HepG2 (cell line): ENCODE measurements around the gene PRRT1. TPM values are rescaled to one million over a fixed set of nuclear protein-coding genes. Genes with fewer than 3 reads are reported as not detected.

Experiments used
- AGO2 ChIP-seq: fragments of 200-400 bp; formaldehyde crosslinking; optimal IDR thresholded peaks from 2 replicates; pipeline ENCODE3; 2017; ENCODE audit warnings: mild to moderate bottlenecking, low read depth, low read length, moderate library complexity
- BCL3 ChIP-seq: sonication (generic); formaldehyde crosslinking; IDR thresholded peaks from 2 replicates; pipeline ENCODE4 v1.5.1; 2020; ENCODE audit warnings: mild to moderate bottlenecking, missing genetic modification reagents, moderate library complexity
- HMGXB4 ChIP-seq, 2 experiments: sonication (generic) in 1 of 2; formaldehyde crosslinking in 1 of 2; IDR thresholded peaks; 2 replicates each; pipeline versions ENCODE4 v1.4.0 to v1.6.1; 2018 to 2020; ENCODE audit warnings: missing genetic modification reagents in 2 of 2, borderline replicate concordance in 1 of 2, low read depth in 1 of 2, mild to moderate bottlenecking in 1 of 2, missing biosample characterization in 1 of 2
- HOXA3 ChIP-seq: sonication (generic); formaldehyde crosslinking; IDR thresholded peaks from 2 replicates; pipeline ENCODE4 v1.5.0; 2020; ENCODE audit warnings: missing genetic modification reagents
- MEF2D ChIP-seq: sonication (generic); formaldehyde crosslinking; IDR thresholded peaks from 2 replicates; pipeline ENCODE4 v1.5.1; 2020; ENCODE audit warnings: mild to moderate bottlenecking, missing genetic modification reagents
- MXD4 ChIP-seq: IDR thresholded peaks from 2 replicates; pipeline ENCODE4 v1.6.1; 2016; ENCODE audit warnings: mild to moderate bottlenecking, missing biosample characterization, missing genetic modification reagents
- NFRKB ChIP-seq: fragments of 450-650 bp; IDR thresholded peaks from 2 replicates; pipeline ENCODE4 v1.6.1; 2017
- PITX1 ChIP-seq: sonication (generic); formaldehyde crosslinking; IDR thresholded peaks from 2 replicates; pipeline ENCODE4 v1.5.1; 2020; ENCODE audit warnings: mild to moderate bottlenecking, missing genetic modification reagents
- RFX1 ChIP-seq: fragments of 450-650 bp; IDR thresholded peaks from 2 replicates; pipeline ENCODE4 v1.6.1; 2017
- SP2 ChIP-seq: sonication (generic); formaldehyde crosslinking; IDR thresholded peaks from 2 replicates; pipeline ENCODE4 v1.5.1; 2020; ENCODE audit warnings: mild to moderate bottlenecking, missing genetic modification reagents
- TRAFD1 ChIP-seq: sonication (generic); formaldehyde crosslinking; IDR thresholded peaks from 2 replicates; pipeline ENCODE4 v1.5.1; 2020; ENCODE audit warnings: missing genetic modification reagents, mild to moderate bottlenecking, borderline replicate concordance
- USF2 ChIP-seq, 2 experiments: sonication (generic) in 1 of 2; formaldehyde crosslinking in 1 of 2; IDR thresholded peaks; 2 replicates each; pipeline versions ENCODE4 v1.5.1 to v1.6.1; 2011 to 2020; ENCODE audit warnings: borderline replicate concordance in 1 of 2, low read depth in 1 of 2, low read length in 1 of 2, mild to moderate bottlenecking in 1 of 2, missing genetic modification reagents in 1 of 2, moderate library complexity in 1 of 2
- ZNF501 ChIP-seq: sonication (generic); formaldehyde crosslinking; IDR thresholded peaks from 2 replicates; pipeline ENCODE4 v1.5.1; 2020; ENCODE audit warnings: mild to moderate bottlenecking, moderate library complexity, missing genetic modification reagents
- ZSCAN5A ChIP-seq: sonication (generic); formaldehyde crosslinking; IDR thresholded peaks from 2 replicates; pipeline ENCODE4 v1.8.0; 2022; ENCODE audit warnings: mild to moderate bottlenecking, missing genetic modification reagents, borderline replicate concordance
- ZXDC ChIP-seq: sonication (generic); formaldehyde crosslinking; IDR thresholded peaks from 2 replicates; pipeline ENCODE4 v1.5.0; 2020; ENCODE audit warnings: mild to moderate bottlenecking, missing genetic modification reagents
- polyA plus RNA-seq, 8 experiments: library from polyadenylated mRNA; depleted of rRNA in 3 of 8; stranded (reverse) in 7 of 8; unstranded in 1 of 8; fragments of >200 nt; fragmentation: Illumina TruSeq in 4 of 8; extraction: Trizol in 4 of 8; gene quantifications; 2 replicates each; pipeline versions ENCODE4 v1.2.1 to v1.2.3, GENCODE V29; 2011 to 2016; ENCODE audit warnings: low read depth in 4 of 8, missing spikeins in 1 of 8, mixed read lengths in 1 of 8; ENCODE audit not compliant: insufficient read depth in 1 of 8
- total RNA-seq, 5 experiments: library from RNA; depleted of rRNA; stranded (reverse); fragments of >200 nt; fragmentation: Illumina TruSeq; extraction: Trizol; gene quantifications; 2 replicates each; pipeline ENCODE4 v1.2.3, GENCODE V29; 2016; ENCODE audit warnings: low read depth in 1 of 5

The PRRT1 gene
- total and polyA plus RNA-seq, 2 of the 13 experiments (the other 11 are each of a cell fraction or from before 2014, with no cell fraction given) = 0.64 to 1.4 TPM

- TF ChIP-seq HOXA3 (CRISPR knock-in tag) (peak; percentile 47; the same call in 1 of the 2 replicates), USF2 (IDR thresholded peaks at IDR 0.05; ENCODE audit: low read depth, low read length) (peak; percentile 86), USF2 (CRISPR knock-in tag; IDR thresholded peaks at IDR 0.05; ENCODE audit: borderline replicate concordance) (peak; percentile 86; the same call in 1 of the 2 replicates), ZSCAN5A (CRISPR knock-in tag) (0 out of 2 replicates have a peak, but pooled peaks have one; percentile 47), AGO2 (peak; percentile 73), ZXDC (CRISPR knock-in tag) (no peak; the same call in 1 of the 2 replicates), MXD4 (CRISPR knock-in tag) (0 out of 2 replicates have a peak, but pooled peaks have one; percentile 24), MEF2D (peak; percentile 78; the same call in 1 of the 2 replicates), PITX1 (peak; percentile 36; the same call in 1 of the 2 replicates), ZNF501 (CRISPR knock-in tag) (peak; percentile 65; the same call in 1 of the 2 replicates), NFRKB (peak; percentile 33; the same call in 1 of the 2 replicates), SP2 (peak; percentile 90), TRAFD1 (CRISPR knock-in tag) (no peak), HMGXB4 (CRISPR knock-in tag; IDR thresholded peaks at IDR 0.05; ENCODE audit: borderline replicate concordance in 1 of 2, low read depth in 1 of 2) (peak; percentile 43 to 72; a peak in 3 of 4 replicates), RFX1 (peak; percentile 6; the same call in 1 of the 2 replicates), BCL3 (CRISPR knock-in tag) (peak; percentile 41; the same call in 1 of the 2 replicates)
Measured at GRCh38 chr6:32127717-32128592, 23.8 kb downstream of the PRRT1 start, which contains the start of gene ATF6B (continued).
